ENCODE data around the gene SV2B. TPM values are rescaled to one million over a fixed set of nuclear protein-coding genes. Genes with fewer than 3 reads are reported as not detected.

SV2B gene
- total and polyA plus RNA-seq, 2 experiments from 2014 or later: 0.06 to 0.76 TPM

- H3K4me3 Mint-ChIP-seq: no peak overlapping the region
Measured at GRCh38 chr15:91304786-91305185, 204.7 kb downstream of the SV2B start.

More at GRCh38 chr15:91304786-91305185, 204.7 kb downstream of the SV2B start:
- Mint-ChIP-seq H3K4me1 (peaks cover 11% of the 10 kb centered on the region; the same call in 2 of the 3 replicates), H3K36me3 (ENCODE audit: low read depth) (no peaks in the 10 kb centered on the region), H3K27ac (no peak overlapping the region), H3K9me3 (no peaks in the 10 kb centered on the region), H3K27me3 (ENCODE audit: insufficient read depth, low read depth, poor library complexity) (peaks cover 4% of the 10 kb centered on the region)
- Histone ChIP-seq H3K4me1 (ENCODE audit: insufficient read depth) (no peaks in the 10 kb centered on the region), H3K4me2 (no peak overlapping the region), H4K20me1 (replicated peaks; ENCODE audit: insufficient read depth) (no peaks in the 10 kb centered on the region), H2AFZ (no peak overlapping the region), H3F3A (replicated peaks; ENCODE audit: low read depth) (no peaks in the 10 kb centered on the region), H3K9me2 (ENCODE audit: insufficient read depth) (no peaks in the 10 kb centered on the region), H3K27me3 (ENCODE audit: insufficient read depth) (0 out of 2 replicates have a peak, but pooled peaks cover 3% of the 10 kb centered on the region), H3K4me3 (no peak overlapping the region), H3K27ac (ENCODE audit: low read depth) (no peak overlapping the region), H3K36me3 (ENCODE audit: insufficient read depth) (no peaks in the 10 kb centered on the region), H3K79me2 (replicated peaks; ENCODE audit: insufficient read depth) (no peaks in the 10 kb centered on the region)
- ATAC-seq (no peak), DNase-seq (ENCODE audit: low spot score) (no peak)
- TF ChIP-seq EZH2 (IDR thresholded peaks at IDR 0.05; ENCODE audit: low read depth, unreplicated experiment): no peak
- no peak for TF ChIP-seq REST (IDR thresholded peaks at IDR 0.05; ENCODE audit: unreplicated experiment)
- no peak for TF ChIP-seq ZNF462 (CRISPR knock-in tag; IDR thresholded peaks at IDR 0.05)
- TF ChIP-seq, protein P1, sequence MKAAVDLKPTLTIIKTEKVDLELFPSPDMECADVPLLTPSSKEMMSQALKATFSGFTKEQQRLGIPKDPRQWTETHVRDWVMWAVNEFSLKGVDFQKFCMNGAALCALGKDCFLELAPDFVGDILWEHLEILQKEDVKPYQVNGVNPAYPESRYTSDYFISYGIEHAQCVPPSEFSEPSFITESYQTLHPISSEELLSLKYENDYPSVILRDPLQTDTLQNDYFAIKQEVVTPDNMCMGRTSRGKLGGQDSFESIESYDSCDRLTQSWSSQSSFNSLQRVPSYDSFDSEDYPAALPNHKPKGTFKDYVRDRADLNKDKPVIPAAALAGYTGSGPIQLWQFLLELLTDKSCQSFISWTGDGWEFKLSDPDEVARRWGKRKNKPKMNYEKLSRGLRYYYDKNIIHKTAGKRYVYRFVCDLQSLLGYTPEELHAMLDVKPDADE (IDR thresholded peaks at IDR 0.05): no peak
- no peak for TF ChIP-seq STAT1 (IDR thresholded peaks at IDR 0.05; ENCODE audit: unreplicated experiment)
- no peak for TF ChIP-seq CREB1 (CRISPR knock-in tag; IDR thresholded peaks at IDR 0.05; ENCODE audit: low read depth)
